Measurements from ENCODE around the gene PAXX. TPM values are rescaled to one million over a fixed set of nuclear protein-coding genes. Genes with fewer than 3 reads are reported as not detected.

The PAXX gene
- total and polyA plus RNA-seq, 9 of the 15 experiments (the other 6 are each of a cell fraction or from before 2014, with no cell fraction given), result 1.2 to 175 (median 38.5) TPM

DNA sequence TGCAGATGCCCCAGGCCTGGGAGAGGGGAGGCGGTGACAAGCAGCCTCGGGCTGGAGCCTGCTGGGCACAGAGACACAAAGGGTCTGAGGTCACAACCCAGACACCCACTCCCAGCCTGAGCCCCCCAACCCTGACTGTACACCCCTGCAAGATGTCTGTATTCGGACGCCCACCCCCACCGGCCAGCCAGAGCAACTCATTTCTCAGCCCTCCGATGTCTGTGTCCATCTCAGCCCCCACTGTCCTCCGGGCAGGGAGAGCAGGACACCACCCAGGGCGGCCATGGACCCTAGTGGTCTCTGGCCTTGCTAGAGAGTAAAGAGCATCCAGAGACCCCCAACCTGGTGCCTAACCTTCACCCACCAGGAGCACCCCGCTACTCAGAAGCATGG is 36.3 kb upstream of the PAXX start:
- Histone ChIP-seq H3K79me2 (ENCODE audit: control insufficient read depth, insufficient read depth, low read length) (no peaks in the 10 kb centered on the region), H2AFZ (ENCODE audit: low read depth, low read length) (no peak overlapping the region), H3K9ac (ENCODE audit: insufficient read depth in 1 of 2, low read depth in 2 of 2, low read length in 2 of 2) (no peak overlapping the region; a peak in 1 of 4 replicates), H3K36me3 (ENCODE audit: control insufficient read depth, insufficient read depth, low read length) (no peaks in the 10 kb centered on the region), H3K4me2 (ENCODE audit: insufficient read depth, low read length) (no peak overlapping the region), H4K20me1 (replicated peaks; ENCODE audit: control insufficient read depth, insufficient read depth, low read length) (0 out of 2 replicates have a peak, but pooled peaks cover 4% of the 10 kb centered on the region), H3K27me3 (ENCODE audit: control insufficient read depth in 2 of 2, insufficient read depth in 2 of 2, low read length in 2 of 2) (peaks cover 2 to 7% of the 10 kb centered on the region in 2 experiments; a peak in 3 of 5 replicates), H3K4me3 (no peak overlapping the region), H3K9me3 (replicated peaks; ENCODE audit: control insufficient read depth, insufficient read depth, low read depth, low read length) (no peaks in the 10 kb centered on the region), H3K4me1 (replicated peaks in 1 of 2; ENCODE audit: control insufficient read depth in 2 of 2, insufficient read depth in 2 of 2, low read length in 2 of 2) (peaks cover 0 to 61% of the 10 kb centered on the region in 2 experiments; a peak in 2 of 5 replicates), H3K9me1 (ENCODE audit: control insufficient read depth, insufficient read depth, low read length) (no peaks in the 10 kb centered on the region), H3K27ac (ENCODE audit: extremely low read depth, low read depth, low read length) (no peak overlapping the region)
- ChIA-PET CTCF (ENCODE audit: low intra/inter-chr PET ratio) (no interaction called here), POLR2A (no interaction called here)
- FAIRE-seq, result no peak
- 9% methylated on average over 9 of the region's 9 CpGs for whole genome bisulfite sequencing (ENCODE audit: insufficient coverage, low coverage, missing lambda C conversion rate)
- in situ Hi-C loops (cut with MboI) (no loop called here), intact Hi-C loops (cut with micrococcal nuclease) (no loop called here)
- BruUV-seq (replicated peaks), result no TSS peak
- TF ChIP-seq BCL6 (CRISPR knock-in tag; IDR thresholded peaks at IDR 0.05), result no peak
- no peak for TF ChIP-seq SETDB1 (IDR thresholded peaks at IDR 0.05; ENCODE audit: low read length)
- TF ChIP-seq PTBP1 (IDR thresholded peaks at IDR 0.05; ENCODE audit: low read depth, low read length), result no peak
- TF ChIP-seq, protein P1, sequence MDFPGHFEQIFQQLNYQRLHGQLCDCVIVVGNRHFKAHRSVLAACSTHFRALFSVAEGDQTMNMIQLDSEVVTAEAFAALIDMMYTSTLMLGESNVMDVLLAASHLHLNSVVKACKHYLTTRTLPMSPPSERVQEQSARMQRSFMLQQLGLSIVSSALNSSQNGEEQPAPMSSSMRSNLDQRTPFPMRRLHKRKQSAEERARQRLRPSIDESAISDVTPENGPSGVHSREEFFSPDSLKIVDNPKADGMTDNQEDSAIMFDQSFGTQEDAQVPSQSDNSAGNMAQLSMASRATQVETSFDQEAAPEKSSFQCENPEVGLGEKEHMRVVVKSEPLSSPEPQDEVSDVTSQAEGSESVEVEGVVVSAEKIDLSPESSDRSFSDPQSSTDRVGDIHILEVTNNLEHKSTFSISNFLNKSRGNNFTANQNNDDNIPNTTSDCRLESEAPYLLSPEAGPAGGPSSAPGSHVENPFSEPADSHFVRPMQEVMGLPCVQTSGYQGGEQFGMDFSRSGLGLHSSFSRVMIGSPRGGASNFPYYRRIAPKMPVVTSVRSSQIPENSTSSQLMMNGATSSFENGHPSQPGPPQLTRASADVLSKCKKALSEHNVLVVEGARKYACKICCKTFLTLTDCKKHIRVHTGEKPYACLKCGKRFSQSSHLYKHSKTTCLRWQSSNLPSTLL (IDR thresholded peaks at IDR 0.05), result no peak
- no peak for TF ChIP-seq MAFK (IDR thresholded peaks at IDR 0.05; ENCODE audit: low read length)
- TF ChIP-seq, protein P2, sequence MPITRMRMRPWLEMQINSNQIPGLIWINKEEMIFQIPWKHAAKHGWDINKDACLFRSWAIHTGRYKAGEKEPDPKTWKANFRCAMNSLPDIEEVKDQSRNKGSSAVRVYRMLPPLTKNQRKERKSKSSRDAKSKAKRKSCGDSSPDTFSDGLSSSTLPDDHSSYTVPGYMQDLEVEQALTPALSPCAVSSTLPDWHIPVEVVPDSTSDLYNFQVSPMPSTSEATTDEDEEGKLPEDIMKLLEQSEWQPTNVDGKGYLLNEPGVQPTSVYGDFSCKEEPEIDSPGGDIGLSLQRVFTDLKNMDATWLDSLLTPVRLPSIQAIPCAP (CRISPR knock-in tag; IDR thresholded peaks at IDR 0.05; ENCODE audit: borderline replicate concordance), result no peak
- no peak for DNase-seq (ENCODE audit: extremely low read depth in 1 of 4, low spot score in 3 of 4)
- no peak for ATAC-seq

Data from K562 (cell line).